OCI-LY1 (cell line): ENCODE data around the gene FOXD1.

Experiments used
- H2AFZ ChIP-seq: fragments of 200-600 bp; sonication (generic), shearing (Covaris generic); 2 replicates; pipeline ENCODE4 v1.6.0; 2014; ENCODE audit warnings: antibody characterized with exemption, mild to moderate bottlenecking, low read length
- H3F3A ChIP-seq: fragments of 200-600 bp; sonication (generic), shearing (Covaris generic); 2 replicates; pipeline ENCODE4 v1.6.0; 2014; ENCODE audit warnings: mild to moderate bottlenecking, antibody characterized with exemption, low read length, moderate library complexity; ENCODE audit not compliant: insufficient read depth
- H3K27ac ChIP-seq: fragments of 200-600 bp; sonication (generic); 2 replicates; pipeline ENCODE4 v1.5.1; 2014; ENCODE audit warnings: low read length, mixed run types, mild to moderate bottlenecking, low read depth; ENCODE audit not compliant: poor library complexity, severe bottlenecking
- H3K27me3 ChIP-seq: fragments of 200-600 bp; sonication (generic); 2 replicates; pipeline ENCODE4 v1.6.0; 2014; ENCODE audit warnings: antibody characterized with exemption, mild to moderate bottlenecking, low read length, moderate library complexity; ENCODE audit not compliant: insufficient read depth
- H3K36me3 ChIP-seq: fragments of 200-600 bp; sonication (generic); 2 replicates; pipeline ENCODE4 v1.6.1; 2014; ENCODE audit warnings: mild to moderate bottlenecking, antibody characterized with exemption, low read length, moderate library complexity, mixed read lengths; ENCODE audit not compliant: insufficient read depth
- H3K4me1 ChIP-seq: fragments of 200-600 bp; sonication (generic); 2 replicates; pipeline ENCODE4 v1.5.1; 2014; ENCODE audit warnings: mild to moderate bottlenecking, low read length, moderate library complexity; ENCODE audit not compliant: insufficient read depth, severe bottlenecking
- H3K4me2 ChIP-seq: fragments of 200-600 bp; sonication (generic), shearing (Covaris generic); 2 replicates; pipeline ENCODE4 v1.6.1; 2014; ENCODE audit warnings: low read length
- H3K4me3 ChIP-seq: fragments of 200-600 bp; sonication (generic); 2 replicates; pipeline ENCODE4 v1.5.1; 2014; ENCODE audit warnings: low read length, low read depth, mild to moderate bottlenecking, mixed read lengths; ENCODE audit not compliant: poor library complexity, severe bottlenecking
- H3K79me2 ChIP-seq: fragments of 200-600 bp; shearing (Covaris generic); 2 replicates; pipeline ENCODE4 v1.6.1; 2016; ENCODE audit warnings: mixed run types, low read length, mixed read lengths; ENCODE audit not compliant: insufficient read depth
- H3K9ac ChIP-seq: fragments of 200-600 bp; sonication (generic), shearing (Covaris generic); 2 replicates; pipeline ENCODE4 v1.6.1; 2014; ENCODE audit warnings: mild to moderate bottlenecking, low read length, mixed read lengths
- H3K9me2 ChIP-seq: fragments of 200-600 bp; sonication (generic), shearing (Covaris generic); 2 replicates; pipeline ENCODE4 v1.6.1; 2014; ENCODE audit warnings: low read depth, mild to moderate bottlenecking, low read length, mixed read lengths
- H3K9me3 ChIP-seq: fragments of 200-600 bp; shearing (Covaris generic); 2 replicates; pipeline ENCODE4 v1.6.1; 2014; ENCODE audit warnings: low read length, mixed read lengths
- H4K20me1 ChIP-seq: fragments of 200-600 bp; sonication (generic), shearing (Covaris generic); 2 replicates; pipeline ENCODE4 v1.6.0; 2016; ENCODE audit warnings: mild to moderate bottlenecking, low read length; ENCODE audit not compliant: insufficient read depth
- EZH2 ChIP-seq: fragments of 200-600 bp; sonication (generic), shearing (Covaris generic); IDR thresholded peaks from 2 replicates; pipeline ENCODE4 v1.8.0; 2017; ENCODE audit warnings: borderline replicate concordance, mixed run types, mild to moderate bottlenecking, antibody characterized with exemption, low read length, moderate library complexity, mixed read lengths
- TF ChIP-seq, protein P1 (sequence below): fragments of 200-600 bp; sonication (generic), shearing (Covaris generic); IDR thresholded peaks from 2 replicates; pipeline ENCODE4 v1.5.1; 2017; ENCODE audit warnings: mild to moderate bottlenecking, antibody characterized with exemption, low read length, moderate library complexity, mixed read lengths

Gene FOXD1

GRCh38 chr5:73424556-73424977 lies 24.0 kb downstream of the FOXD1 start:
- no peak overlapping the region for H3K27ac ChIP-seq
- H3K79me2 ChIP-seq = no peaks in the 10 kb centered on the region
- no peaks in the 10 kb centered on the region for H3K36me3 ChIP-seq
- TF ChIP-seq, protein P1, sequence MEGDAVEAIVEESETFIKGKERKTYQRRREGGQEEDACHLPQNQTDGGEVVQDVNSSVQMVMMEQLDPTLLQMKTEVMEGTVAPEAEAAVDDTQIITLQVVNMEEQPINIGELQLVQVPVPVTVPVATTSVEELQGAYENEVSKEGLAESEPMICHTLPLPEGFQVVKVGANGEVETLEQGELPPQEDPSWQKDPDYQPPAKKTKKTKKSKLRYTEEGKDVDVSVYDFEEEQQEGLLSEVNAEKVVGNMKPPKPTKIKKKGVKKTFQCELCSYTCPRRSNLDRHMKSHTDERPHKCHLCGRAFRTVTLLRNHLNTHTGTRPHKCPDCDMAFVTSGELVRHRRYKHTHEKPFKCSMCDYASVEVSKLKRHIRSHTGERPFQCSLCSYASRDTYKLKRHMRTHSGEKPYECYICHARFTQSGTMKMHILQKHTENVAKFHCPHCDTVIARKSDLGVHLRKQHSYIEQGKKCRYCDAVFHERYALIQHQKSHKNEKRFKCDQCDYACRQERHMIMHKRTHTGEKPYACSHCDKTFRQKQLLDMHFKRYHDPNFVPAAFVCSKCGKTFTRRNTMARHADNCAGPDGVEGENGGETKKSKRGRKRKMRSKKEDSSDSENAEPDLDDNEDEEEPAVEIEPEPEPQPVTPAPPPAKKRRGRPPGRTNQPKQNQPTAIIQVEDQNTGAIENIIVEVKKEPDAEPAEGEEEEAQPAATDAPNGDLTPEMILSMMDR = no peak
- no peak for TF ChIP-seq EZH2
- no peak overlapping the region for H3K4me3 ChIP-seq
- no peaks in the 10 kb centered on the region for H3K4me1 ChIP-seq
- H3K9me3 ChIP-seq = no peaks in the 10 kb centered on the region
- H4K20me1 ChIP-seq = no peaks in the 10 kb centered on the region
- no peaks in the 10 kb centered on the region for H3K27me3 ChIP-seq
- H3K9ac ChIP-seq = no peak overlapping the region
- H3F3A ChIP-seq = no peaks in the 10 kb centered on the region
- no peak overlapping the region for H3K4me2 ChIP-seq
- H2AFZ ChIP-seq = no peak overlapping the region
- no peaks in the 10 kb centered on the region for H3K9me2 ChIP-seq

GRCh38 chr5:73422164-73422563 lies 26.4 kb downstream of the FOXD1 start:
- no peaks in the 10 kb centered on the region for H3F3A ChIP-seq
- H3K36me3 ChIP-seq = no peaks in the 10 kb centered on the region
- no peaks in the 10 kb centered on the region for H3K27me3 ChIP-seq
- no peaks in the 10 kb centered on the region for H3K9me3 ChIP-seq
- no peaks in the 10 kb centered on the region for H4K20me1 ChIP-seq
- no peak overlapping the region for H3K27ac ChIP-seq
- no peaks in the 10 kb centered on the region for H3K79me2 ChIP-seq
- H2AFZ ChIP-seq = no peak overlapping the region
- no peak overlapping the region for H3K4me2 ChIP-seq
- TF ChIP-seq, protein P1 = peak; percentile 25; the same call in 1 of the 2 replicates
- no peak for TF ChIP-seq EZH2
- H3K9ac ChIP-seq = no peak overlapping the region
- no peaks in the 10 kb centered on the region for H3K4me1 ChIP-seq
- H3K4me3 ChIP-seq = no peak overlapping the region
- no peaks in the 10 kb centered on the region for H3K9me2 ChIP-seq

- H3K4me3 ChIP-seq = no peak overlapping the region
- no peak overlapping the region for H3K27ac ChIP-seq
- no peaks in the 10 kb centered on the region for H3K27me3 ChIP-seq
- no peaks in the 10 kb centered on the region for H3F3A ChIP-seq
- no peaks in the 10 kb centered on the region for H3K4me1 ChIP-seq
- no peaks in the 10 kb centered on the region for H3K9me3 ChIP-seq
- H3K79me2 ChIP-seq = no peaks in the 10 kb centered on the region
- TF ChIP-seq, protein P1 = no peak
- no peak for TF ChIP-seq EZH2
- H3K4me2 ChIP-seq = no peak overlapping the region
- no peaks in the 10 kb centered on the region for H4K20me1 ChIP-seq
- H2AFZ ChIP-seq = no peak overlapping the region
- no peak overlapping the region for H3K9ac ChIP-seq
- H3K9me2 ChIP-seq = no peaks in the 10 kb centered on the region
- no peaks in the 10 kb centered on the region for H3K36me3 ChIP-seq
Observed at GRCh38 chr5:73420666-73421065, 27.9 kb downstream of the FOXD1 start.
